ENCODE measurements around the gene RTTN.

RTTN gene

GRCh38 chr18:70082430-70082829 lies 123.1 kb downstream of the RTTN start:
- DNase-seq (ENCODE audit: low read depth in 2 of 3, low spot score in 2 of 3), result no peak

GRCh38 chr18:70078106-70078505 lies 127.4 kb downstream of the RTTN start:
- no peak for DNase-seq (ENCODE audit: low read depth in 2 of 3, low spot score in 2 of 3)

- no peak for DNase-seq (ENCODE audit: low read depth in 2 of 3, low spot score in 2 of 3)
These were observed 129.6 kb downstream of the RTTN start for GRCh38 chr18:70075906-70076305.

GRCh38 chr18:70074116-70074515 lies 131.4 kb downstream of the RTTN start:
- no peak for DNase-seq (ENCODE audit: low read depth in 2 of 3, low spot score in 2 of 3)

GRCh38 chr18:70073432-70073831 lies 132.1 kb downstream of the RTTN start:
- no peak for DNase-seq (ENCODE audit: low read depth in 2 of 3, low spot score in 2 of 3)

GRCh38 chr18:70072678-70073077 lies 132.8 kb downstream of the RTTN start:
- no peak for DNase-seq (ENCODE audit: low read depth in 2 of 3, low spot score in 2 of 3)

- DNase-seq (ENCODE audit: low read depth in 2 of 3, low spot score in 2 of 3), result no peak
These were observed 135.5 kb downstream of the RTTN start for GRCh38 chr18:70069965-70070364.

- DNase-seq (ENCODE audit: low read depth in 2 of 3, low spot score in 2 of 3), result no peak
These were observed 136.1 kb downstream of the RTTN start for GRCh38 chr18:70069382-70069781.

- no peak for DNase-seq (ENCODE audit: low read depth in 2 of 3, low spot score in 2 of 3)
These were observed 136.5 kb downstream of the RTTN start for GRCh38 chr18:70068981-70069380.

- no peak for DNase-seq (ENCODE audit: low read depth in 2 of 3, low spot score in 2 of 3)
These were observed 145.8 kb downstream of the RTTN start for GRCh38 chr18:70059684-70060083.

- no peak for DNase-seq (ENCODE audit: low read depth in 2 of 3, low spot score in 2 of 3)
These were observed 146.6 kb downstream of the RTTN start for GRCh38 chr18:70058916-70059315.

GRCh38 chr18:70047931-70048603 lies 157.4 kb downstream of the RTTN start:
- no peak for DNase-seq (ENCODE audit: low read depth in 2 of 3, low spot score in 2 of 3)

GRCh38 chr18:70046796-70047195 lies 158.7 kb downstream of the RTTN start:
- no peak for DNase-seq (ENCODE audit: low read depth in 2 of 3, low spot score in 2 of 3)

- no peak for DNase-seq (ENCODE audit: low read depth in 2 of 3, low spot score in 2 of 3)
These were observed 159.3 kb downstream of the RTTN start for GRCh38 chr18:70046207-70046606.

- DNase-seq (ENCODE audit: low read depth in 2 of 3, low spot score in 2 of 3), result no peak
These were observed 160.9 kb downstream of the RTTN start for GRCh38 chr18:70044632-70045031.

- no peak for DNase-seq (ENCODE audit: low read depth in 2 of 3, low spot score in 2 of 3)
These were observed 163.9 kb downstream of the RTTN start for GRCh38 chr18:70041459-70042050.

GRCh38 chr18:70039186-70039585 lies 166.3 kb downstream of the RTTN start:
- DNase-seq (ENCODE audit: low read depth in 2 of 3, low spot score in 2 of 3), result no peak

- DNase-seq (ENCODE audit: low read depth in 2 of 3, low spot score in 2 of 3), result no peak
These were observed 167.9 kb downstream of the RTTN start for GRCh38 chr18:70037431-70038061.

- DNase-seq (ENCODE audit: low read depth in 2 of 3, low spot score in 2 of 3), result no peak
These were observed 168.6 kb downstream of the RTTN start for GRCh38 chr18:70036771-70037347.

- DNase-seq (ENCODE audit: low read depth in 2 of 3, low spot score in 2 of 3), result no peak
These were observed 169.3 kb downstream of the RTTN start for GRCh38 chr18:70036168-70036567.

GRCh38 chr18:70031221-70031620 lies 174.3 kb downstream of the RTTN start:
- no peak for DNase-seq (ENCODE audit: low read depth in 2 of 3, low spot score in 2 of 3)

- DNase-seq (ENCODE audit: low read depth in 2 of 3, low spot score in 2 of 3), result no peak
These were observed 174.8 kb downstream of the RTTN start for GRCh38 chr18:70030728-70031127.

Measured in activated CD8-positive, alpha-beta memory T cell treated with anti-CD3 and anti-CD28 coated beads for 48 hours (primary cell).